DOHH2 (cell line): Measurements from ENCODE around the gene MAL.

ENCODE experiments used
- CTCF ChIP-seq: fragments of 200-600 bp; sonication (generic); IDR thresholded peaks from one replicate; pipeline ENCODE4 v1.5.1; 2014; ENCODE audit warnings: antibody characterized with exemption, mild to moderate bottlenecking, low read depth, low read length; ENCODE audit not compliant: poor library complexity, severe bottlenecking
- EZH2phosphoT487 ChIP-seq: fragments of 200-600 bp; sonication (generic); IDR thresholded peaks from 2 replicates; pipeline ENCODE4 v1.6.1; 2017; ENCODE audit warnings: borderline replicate concordance, mild to moderate bottlenecking, antibody characterized with exemption, low read length, moderate library complexity, mixed read lengths

- no peak for TF ChIP-seq CTCF
- TF ChIP-seq EZH2phosphoT487: no peak
Measured at GRCh38 chr2:94997981-94998930, 27.3 kb upstream of the MAL start.
